GM20000 (cell line): ENCODE data around the gene FEN1.

Experiments used
- DNase-seq: peaks from one replicate; pipeline ENCODE4 v3.0.0; 2012; ENCODE audit warnings: low spot score
- TF ChIP-seq, protein P1 (sequence below): IDR thresholded peaks from 2 replicates; pipeline ENCODE4 v1.5.1; 2012; ENCODE audit warnings: mild to moderate bottlenecking, control low read depth; ENCODE audit errors: extremely low read depth, missing control alignments

Gene FEN1

DNA sequence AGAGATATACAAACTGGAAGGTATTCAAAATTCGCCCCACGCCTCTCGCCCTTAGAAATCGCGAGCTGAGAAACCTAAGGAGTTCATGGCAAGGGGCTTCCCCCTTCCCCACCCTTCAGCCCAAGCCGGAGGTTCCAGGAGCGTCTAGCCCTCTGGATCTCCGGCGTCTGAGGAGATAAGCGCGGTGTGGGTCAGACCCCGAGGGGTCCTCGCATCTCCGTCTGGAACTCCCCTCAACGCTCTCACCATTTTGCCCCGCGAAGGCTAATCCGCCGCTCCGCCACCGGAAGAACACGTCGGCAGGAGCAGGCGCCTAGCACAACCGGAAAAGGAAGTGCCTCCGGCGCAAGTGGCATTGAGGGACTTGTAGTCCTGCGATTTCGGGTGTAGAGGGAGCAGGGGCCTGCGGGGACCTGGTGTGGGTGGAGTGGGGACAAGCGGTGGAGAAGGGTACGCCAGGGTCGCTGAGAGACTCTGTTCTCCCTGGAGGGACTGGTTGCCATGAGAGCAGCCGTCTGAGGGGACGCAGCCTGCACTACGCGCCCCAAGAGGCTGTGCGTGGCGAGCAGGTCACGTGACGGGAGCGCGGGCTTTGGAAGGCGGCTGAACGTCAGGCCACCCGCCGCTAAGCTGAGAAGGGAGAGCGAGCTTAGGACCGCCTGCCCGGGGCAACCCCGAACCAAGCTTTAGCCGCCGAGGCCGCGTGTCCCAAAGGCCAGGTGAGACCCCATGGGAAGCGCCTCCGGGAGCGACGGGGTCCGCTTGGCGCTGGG is at the start of gene FEN1, which contains the start of gene TMEM258:
Gene FEN1 (plus strand): TSS at position 602 of the 773 bp plus-strand sequence. CDS start 2,451 bp downstream, outside the sequence.
Gene TMEM258 (minus strand): TSS at position 290 of the 773 bp plus-strand sequence. CDS start 41 bp downstream, at position 249.
- TF ChIP-seq, protein P1, sequence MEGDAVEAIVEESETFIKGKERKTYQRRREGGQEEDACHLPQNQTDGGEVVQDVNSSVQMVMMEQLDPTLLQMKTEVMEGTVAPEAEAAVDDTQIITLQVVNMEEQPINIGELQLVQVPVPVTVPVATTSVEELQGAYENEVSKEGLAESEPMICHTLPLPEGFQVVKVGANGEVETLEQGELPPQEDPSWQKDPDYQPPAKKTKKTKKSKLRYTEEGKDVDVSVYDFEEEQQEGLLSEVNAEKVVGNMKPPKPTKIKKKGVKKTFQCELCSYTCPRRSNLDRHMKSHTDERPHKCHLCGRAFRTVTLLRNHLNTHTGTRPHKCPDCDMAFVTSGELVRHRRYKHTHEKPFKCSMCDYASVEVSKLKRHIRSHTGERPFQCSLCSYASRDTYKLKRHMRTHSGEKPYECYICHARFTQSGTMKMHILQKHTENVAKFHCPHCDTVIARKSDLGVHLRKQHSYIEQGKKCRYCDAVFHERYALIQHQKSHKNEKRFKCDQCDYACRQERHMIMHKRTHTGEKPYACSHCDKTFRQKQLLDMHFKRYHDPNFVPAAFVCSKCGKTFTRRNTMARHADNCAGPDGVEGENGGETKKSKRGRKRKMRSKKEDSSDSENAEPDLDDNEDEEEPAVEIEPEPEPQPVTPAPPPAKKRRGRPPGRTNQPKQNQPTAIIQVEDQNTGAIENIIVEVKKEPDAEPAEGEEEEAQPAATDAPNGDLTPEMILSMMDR = no peak
- peak; percentile 91 for DNase-seq

DNA sequence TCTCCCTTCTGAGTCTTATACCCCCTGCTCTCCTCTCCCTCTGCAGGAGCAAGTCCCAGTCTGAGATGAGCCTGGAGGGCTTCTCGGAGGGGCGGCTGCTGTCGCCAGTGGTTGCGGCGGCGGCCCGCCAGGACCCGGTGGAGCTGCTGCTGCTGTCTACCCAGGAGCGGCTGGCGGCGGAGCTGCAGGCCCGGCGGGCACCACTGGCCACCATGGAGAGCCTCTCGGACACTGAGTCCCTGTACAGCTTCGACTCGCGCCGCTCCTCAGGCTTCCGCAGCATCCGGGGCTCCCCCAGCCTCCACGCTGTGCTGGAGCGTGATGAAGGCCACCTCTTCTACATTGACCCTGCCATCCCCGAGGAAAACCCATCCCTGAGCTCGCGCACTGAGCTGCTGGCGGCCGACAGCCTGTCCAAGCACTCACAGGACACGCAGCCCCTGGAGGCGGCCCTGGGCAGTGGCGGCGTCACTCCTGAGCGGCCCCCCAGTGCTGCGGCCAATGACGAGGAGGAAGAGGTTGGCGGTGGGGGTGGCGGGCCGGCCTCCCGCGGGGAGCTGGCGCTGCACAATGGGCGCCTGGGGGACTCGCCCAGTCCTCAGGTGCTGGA is 49.1 kb upstream of the FEN1 start:
- DNase-seq = no peak
- TF ChIP-seq, protein P1 = no peak

DNA sequence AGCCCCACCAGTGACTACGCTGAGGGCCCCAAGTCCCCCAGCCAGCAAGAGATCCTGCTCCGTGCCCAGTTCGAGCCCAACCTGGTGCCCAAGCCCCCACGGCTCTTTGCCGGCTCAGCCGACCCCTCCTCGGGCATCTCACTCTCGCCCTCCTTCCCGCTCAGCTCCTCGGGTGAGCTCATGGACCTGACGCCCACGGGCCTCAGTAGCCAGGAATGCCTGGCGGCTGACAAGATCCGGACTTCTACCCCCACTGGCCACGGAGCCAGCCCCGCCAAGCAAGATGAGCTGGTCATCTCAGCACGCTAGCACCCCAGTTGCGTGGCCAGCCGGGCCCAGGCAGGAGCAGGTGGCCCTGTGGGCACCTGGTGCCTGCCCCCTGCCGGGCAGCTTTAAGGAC is 48.5 kb upstream of the FEN1 start:
- DNase-seq = no peak
- TF ChIP-seq, protein P1 = no peak

GRCh38 chr11:61744609-61745156 is 48.0 kb upstream of the FEN1 start:
- TF ChIP-seq, protein P1 = no peak
- DNase-seq = no peak

GRCh38 chr11:61745781-61746441 is 46.8 kb upstream of the FEN1 start:
- DNase-seq = no peak
- TF ChIP-seq, protein P1 = no peak

- TF ChIP-seq, protein P1 = no peak
- DNase-seq = no peak
Measured at GRCh38 chr11:61746442-61747191, 46.1 kb upstream of the FEN1 start.
